Mucosa of gallbladder (tissue), 1 donor: ENCODE measurements around the gene LY6G6F. TPM values are rescaled to one million over a fixed set of nuclear protein-coding genes. Genes with fewer than 3 reads are reported as not detected.

Source experiments
- DNase-seq: peaks from one replicate; pipeline ENCODE4 v3.0.0-alpha.2; 2020; ENCODE audit warnings: low spot score
- total RNA-seq: library from RNA; stranded (reverse); gene quantifications from one replicate; pipeline ENCODE4 v1.2.1, GENCODE V29; 2021
- donor health status: DM: no; HTN: no; CAD: no.

The LY6G6F gene
- total RNA-seq, 1 donor from 2014 or later: not detected

- DNase-seq: no peak
Observed at GRCh38 chr6:31723980-31724691, 17.5 kb downstream of the LY6G6F start.

- no peak for DNase-seq
Observed at GRCh38 chr6:31725502-31726350, 19.1 kb downstream of the LY6G6F start.

- DNase-seq: no peak
Observed at GRCh38 chr6:31727034-31727716, 20.5 kb downstream of the LY6G6F start.

GRCh38 chr6:31727717-31728671 lies 21.3 kb downstream of the LY6G6F start:
- DNase-seq: no peak

GRCh38 chr6:31728767-31729514 lies 22.3 kb downstream of the LY6G6F start, which contains the start of gene DDAH2:
TSS of gene DDAH2 (minus strand) at chr6:31729299. CDS start at chr6:31729161, 138 bp downstream.
- no peak for DNase-seq

- peak; percentile 94 for DNase-seq
Observed at GRCh38 chr6:31729515-31729978, 22.9 kb downstream of the LY6G6F start.

GRCh38 chr6:31729979-31730630 lies 23.4 kb downstream of the LY6G6F start:
- DNase-seq: peak; percentile 90

- no peak for DNase-seq
Observed at GRCh38 chr6:31730631-31731086, 24.0 kb downstream of the LY6G6F start.

GRCh38 chr6:31732029-31732428 lies 25.4 kb downstream of the LY6G6F start:
- DNase-seq: no peak

- DNase-seq: no peak
Observed at GRCh38 chr6:31733734-31734133, 27.1 kb downstream of the LY6G6F start.

- no peak for DNase-seq
Observed at GRCh38 chr6:31734247-31734820, 27.7 kb downstream of the LY6G6F start.

GRCh38 chr6:31734821-31735406 lies 28.2 kb downstream of the LY6G6F start:
- DNase-seq: no peak

- peak; percentile 83 for DNase-seq
Observed at GRCh38 chr6:31736021-31736767, 29.5 kb downstream of the LY6G6F start, which contains the start of gene CLIC1. TSS of gene CLIC1 (minus strand) at chr6:31736530. CDS start at chr6:31736300, 230 bp downstream.

- DNase-seq: no peak
Observed at GRCh38 chr6:31736768-31737314, 30.2 kb downstream of the LY6G6F start.

- no peak for DNase-seq
Observed at GRCh38 chr6:31737315-31737990, 30.8 kb downstream of the LY6G6F start.

- peak; percentile 82 for DNase-seq
Observed at GRCh38 chr6:31737991-31738979, 31.6 kb downstream of the LY6G6F start.
